Tibial artery (tissue), 4 donors: ENCODE data around the gene EXD3.
A peak's percentile ranks its signal among the peaks of the same experiment; 100 is the strongest.

ENCODE experiments used
- DNase-seq, 2 donors: peaks; one replicate each; pipeline ENCODE4 v3.0.0-alpha.2; 2019
- H3K27ac ChIP-seq, 2 donors: fragments of 200-600 bp; sonication (generic) in 1 of 2; 1 replicate in 1 of 2; 2 replicates in 1 of 2; pipeline ENCODE4 v1.5.1; 2018 to 2019; ENCODE audit warnings: mild to moderate bottlenecking in 1 of 2
- H3K27me3 ChIP-seq, 2 donors: fragments of 200-600 bp; sonication (generic) in 1 of 2; one replicate each; pipeline versions ENCODE4 v1.5.1 to v1.6.0; 2016 to 2019
- H3K36me3 ChIP-seq, 3 donors: fragments of 200-600 bp; sonication (generic) in 2 of 3; one replicate each; pipeline ENCODE4 v1.5.1; 2016 to 2019; ENCODE audit warnings: mild to moderate bottlenecking in 2 of 3
- H3K4me1 ChIP-seq, 4 donors: fragments of 200-600 bp; sonication (generic) in 2 of 4; 1 replicate in 3 of 4; 2 replicates in 1 of 4; pipeline ENCODE4 v1.5.1; 2016 to 2019
- H3K4me3 ChIP-seq, 2 donors: fragments of 200-600 bp; sonication (generic) in 1 of 2; 1 replicate in 1 of 2; 2 replicates in 1 of 2; pipeline ENCODE4 v1.5.1; 2018 to 2019; ENCODE audit warnings: mild to moderate bottlenecking in 2 of 2
- H3K9me3 ChIP-seq, 3 donors: fragments of 200-600 bp; sonication (generic) in 1 of 3; one replicate each; pipeline ENCODE4 v1.5.1; 2016 to 2019
- intact Hi-C: fragments of 100-400 bp; cut with DNase I; formaldehyde crosslinking; loops from one replicate; pipeline ENCODE4 v1.15.0; 2023; ENCODE audit warnings: low total_unique reads
- TF ChIP-seq, protein P1 (sequence below), 2 experiments: fragments of 200-600 bp in 1 of 2; fragments of 450-650 bp in 1 of 2; IDR thresholded peaks; one replicate each; pipeline ENCODE4 v1.5.1; 2017 to 2019; ENCODE audit warnings: antibody characterized with exemption in 2 of 2, mild to moderate bottlenecking in 1 of 2, moderate library complexity in 1 of 2

The EXD3 gene

DNA sequence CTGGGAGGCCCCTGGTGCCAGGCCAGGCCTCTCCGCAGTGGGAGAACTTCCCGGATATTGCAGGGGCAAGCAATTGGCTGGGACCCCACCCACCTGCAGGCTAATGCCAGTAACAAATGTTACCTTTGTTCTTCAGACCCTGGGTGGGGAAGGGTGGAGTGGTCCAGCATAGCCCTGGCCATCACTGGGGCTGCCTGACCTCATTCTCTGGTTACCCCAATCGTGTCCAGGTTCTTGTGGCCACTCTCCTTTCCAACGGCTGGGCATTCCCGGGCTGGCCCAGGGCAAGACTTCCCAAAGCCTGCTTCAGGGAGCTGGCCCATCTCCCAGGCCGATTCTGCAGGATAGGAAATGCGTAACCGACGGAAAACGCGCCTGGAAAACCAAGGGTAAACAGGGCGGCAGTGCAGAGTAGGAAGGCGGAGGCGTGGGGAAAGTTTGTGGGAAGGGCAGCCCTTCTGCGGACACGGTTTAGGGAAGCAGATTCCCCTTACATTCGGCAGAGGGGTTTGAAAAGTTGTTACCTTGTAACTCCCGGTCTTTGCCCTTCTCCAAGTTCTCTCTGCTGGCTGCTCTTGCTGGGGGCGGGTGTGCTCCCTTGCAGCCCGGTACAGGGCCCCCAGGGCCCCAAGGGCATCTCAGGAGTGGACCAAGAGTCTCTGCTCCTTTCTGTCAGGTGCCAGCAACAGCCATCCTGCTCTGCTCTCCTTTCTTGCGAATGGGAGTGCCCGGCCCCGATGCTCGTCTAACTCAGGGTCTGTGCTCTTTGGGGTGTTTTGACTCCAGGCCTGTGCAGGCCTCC lies 124.4 kb downstream of the EXD3 start:
- H3K9me3 ChIP-seq: peaks cover 0 to 6% (median 0%) of the 10 kb centered on the region in 3 donors
- no peak overlapping the region for H3K27ac ChIP-seq
- H3K36me3 ChIP-seq: no peaks in the 10 kb centered on the region
- DNase-seq: no peak
- intact Hi-C loops: no loop called here
- TF ChIP-seq, protein P1, sequence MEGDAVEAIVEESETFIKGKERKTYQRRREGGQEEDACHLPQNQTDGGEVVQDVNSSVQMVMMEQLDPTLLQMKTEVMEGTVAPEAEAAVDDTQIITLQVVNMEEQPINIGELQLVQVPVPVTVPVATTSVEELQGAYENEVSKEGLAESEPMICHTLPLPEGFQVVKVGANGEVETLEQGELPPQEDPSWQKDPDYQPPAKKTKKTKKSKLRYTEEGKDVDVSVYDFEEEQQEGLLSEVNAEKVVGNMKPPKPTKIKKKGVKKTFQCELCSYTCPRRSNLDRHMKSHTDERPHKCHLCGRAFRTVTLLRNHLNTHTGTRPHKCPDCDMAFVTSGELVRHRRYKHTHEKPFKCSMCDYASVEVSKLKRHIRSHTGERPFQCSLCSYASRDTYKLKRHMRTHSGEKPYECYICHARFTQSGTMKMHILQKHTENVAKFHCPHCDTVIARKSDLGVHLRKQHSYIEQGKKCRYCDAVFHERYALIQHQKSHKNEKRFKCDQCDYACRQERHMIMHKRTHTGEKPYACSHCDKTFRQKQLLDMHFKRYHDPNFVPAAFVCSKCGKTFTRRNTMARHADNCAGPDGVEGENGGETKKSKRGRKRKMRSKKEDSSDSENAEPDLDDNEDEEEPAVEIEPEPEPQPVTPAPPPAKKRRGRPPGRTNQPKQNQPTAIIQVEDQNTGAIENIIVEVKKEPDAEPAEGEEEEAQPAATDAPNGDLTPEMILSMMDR (IDR thresholded peaks at IDR 0.05): no peak
- H3K27me3 ChIP-seq: peaks cover 10 to 93% of the 10 kb centered on the region in 2 donors
- H3K4me3 ChIP-seq: peak overlapping the region; percentile 3 to 21
- peaks cover 4 to 69% (median 44%) of the 10 kb centered on the region in 4 donors for H3K4me1 ChIP-seq

- H3K27ac ChIP-seq: no peak overlapping the region
- intact Hi-C loops: no loop called here
- H3K9me3 ChIP-seq: peaks cover 0 to 6% (median 0%) of the 10 kb centered on the region in 3 donors
- no peak for DNase-seq
- peaks cover 10 to 91% of the 10 kb centered on the region in 2 donors for H3K27me3 ChIP-seq
- no peaks in the 10 kb centered on the region for H3K36me3 ChIP-seq
- H3K4me1 ChIP-seq: peaks cover 4 to 64% (median 44%) of the 10 kb centered on the region in 4 donors
- no peak overlapping the region for H3K4me3 ChIP-seq
- TF ChIP-seq, protein P1 (IDR thresholded peaks at IDR 0.05): no peak
Measured at GRCh38 chr9:137297966-137298365, 125.0 kb downstream of the EXD3 start.

- TF ChIP-seq, protein P1 (IDR thresholded peaks at IDR 0.05): no peak
- Histone ChIP-seq H3K4me1 (peaks cover 4 to 58% (median 38%) of the 10 kb centered on the region in 4 donors), H3K9me3 (peaks cover 0 to 6% (median 0%) of the 10 kb centered on the region in 3 donors), H3K27me3 (peaks cover 10 to 90% of the 10 kb centered on the region in 2 donors), H3K27ac (peak overlapping the region in 1 of 2 donors; percentile 35), H3K36me3 (no peaks in the 10 kb centered on the region), H3K4me3 (peak overlapping the region; percentile 30 to 44)
- DNase-seq: no peak
- intact Hi-C loops: no loop called here
Measured at GRCh38 chr9:137296670-137297664, 126.0 kb downstream of the EXD3 start.

GRCh38 chr9:137295849-137296669 lies 126.9 kb downstream of the EXD3 start:
- peak overlapping the region in 1 of 2 donors; percentile 35 for H3K27ac ChIP-seq
- DNase-seq: no peak
- H3K4me1 ChIP-seq: peaks cover 4 to 52% (median 32%) of the 10 kb centered on the region in 4 donors
- peaks cover 0 to 6% (median 0%) of the 10 kb centered on the region in 3 donors for H3K9me3 ChIP-seq
- intact Hi-C loops: no loop called here
- H3K36me3 ChIP-seq: no peaks in the 10 kb centered on the region
- peaks cover 10 to 87% of the 10 kb centered on the region in 2 donors for H3K27me3 ChIP-seq
- H3K4me3 ChIP-seq: peak overlapping the region; percentile 30 to 44
- TF ChIP-seq, protein P1 (IDR thresholded peaks at IDR 0.05): no peak
